Measurements from ENCODE around the gene ALDH18A1.

Gene ALDH18A1

GRCh38 chr10:95561177-95561863, 95.2 kb downstream of the ALDH18A1 start, which contains the start of gene SORBS1:
TSS of gene SORBS1 (minus strand) at chr10:95561371. CDS start at chr10:95441135, 120,236 bp downstream.
- H3K9ac ChIP-seq: peak within 1 kb of the TSS; percentile 52; the same call in 1 of the 2 replicates
- H3K4me2 ChIP-seq: peak within 1 kb of the TSS; percentile 98
- no peaks in the 10 kb centered on the region for H3K36me3 ChIP-seq (ENCODE audit: insufficient read depth)
- peak within 1 kb of the TSS; percentile 94 for H2AFZ ChIP-seq (ENCODE audit: low read depth)
- no peaks in the 10 kb centered on the region for H4K20me1 ChIP-seq (ENCODE audit: insufficient read depth)
- no peak within 1 kb of the TSS for H3K27ac ChIP-seq
- no peak for TF ChIP-seq CTCF (conservative IDR thresholded peaks at IDR 0.05; ENCODE audit: low read depth, low read length)
- no peaks in the 10 kb centered on the region for H3K4me1 ChIP-seq (ENCODE audit: low read depth, poor library complexity, severe bottlenecking)
- H3K27me3 ChIP-seq (ENCODE audit: insufficient read depth, low read depth): no peaks in the 10 kb centered on the region
- no peak within 1 kb of the TSS for H3K4me3 ChIP-seq (IDR thresholded peaks at IDR 0.05; ENCODE audit: insufficient read depth, low read depth, low read length)
- no peaks in the 10 kb centered on the region for H3K79me2 ChIP-seq (ENCODE audit: insufficient read depth, low read depth)

- peak overlapping the region; percentile 98 for H3K4me2 ChIP-seq
- no peak for TF ChIP-seq CTCF (conservative IDR thresholded peaks at IDR 0.05; ENCODE audit: low read depth, low read length)
These were observed 96.0 kb downstream of the ALDH18A1 start for GRCh38 chr10:95560278-95561176.

GRCh38 chr10:95559896-95560277, 96.6 kb downstream of the ALDH18A1 start:
- H3K36me3 ChIP-seq (ENCODE audit: insufficient read depth): no peaks in the 10 kb centered on the region
- TF ChIP-seq CTCF (conservative IDR thresholded peaks at IDR 0.05; ENCODE audit: low read depth, low read length): no peak
- H3K27me3 ChIP-seq (ENCODE audit: insufficient read depth, low read depth): no peaks in the 10 kb centered on the region
- no peak overlapping the region for H3K27ac ChIP-seq
- H3K4me3 ChIP-seq (IDR thresholded peaks at IDR 0.05; ENCODE audit: insufficient read depth, low read depth, low read length): no peak overlapping the region
- H3K4me2 ChIP-seq: no peak overlapping the region
- no peaks in the 10 kb centered on the region for H3K79me2 ChIP-seq (ENCODE audit: insufficient read depth, low read depth)
- H2AFZ ChIP-seq (ENCODE audit: low read depth): peak overlapping the region; percentile 91; the same call in 1 of the 2 replicates
- H3K4me1 ChIP-seq (ENCODE audit: low read depth, poor library complexity, severe bottlenecking): no peaks in the 10 kb centered on the region
- H3K9ac ChIP-seq: no peak overlapping the region
- H4K20me1 ChIP-seq (ENCODE audit: insufficient read depth): no peaks in the 10 kb centered on the region

More at GRCh38 chr10:95560278-95561176, 96.0 kb downstream of the ALDH18A1 start:
- Histone ChIP-seq H3K27ac (no peak overlapping the region), H3K4me3 (IDR thresholded peaks at IDR 0.05; ENCODE audit: insufficient read depth, low read depth, low read length) (no peak overlapping the region), H3K9ac (peak overlapping the region; percentile 52; the same call in 1 of the 2 replicates), H3K4me1 (ENCODE audit: low read depth, poor library complexity, severe bottlenecking) (no peaks in the 10 kb centered on the region), H3K36me3 (ENCODE audit: insufficient read depth) (no peaks in the 10 kb centered on the region), H3K79me2 (ENCODE audit: insufficient read depth, low read depth) (no peaks in the 10 kb centered on the region), H4K20me1 (ENCODE audit: insufficient read depth) (no peaks in the 10 kb centered on the region), H2AFZ (ENCODE audit: low read depth) (peak overlapping the region; percentile 91), H3K27me3 (ENCODE audit: insufficient read depth, low read depth) (no peaks in the 10 kb centered on the region)

GRCh38 chr10:95559471-95559870, 97.0 kb downstream of the ALDH18A1 start:
- H3K9ac ChIP-seq: no peak overlapping the region
- no peak overlapping the region for H3K27ac ChIP-seq
- H3K4me1 ChIP-seq (ENCODE audit: low read depth, poor library complexity, severe bottlenecking): no peaks in the 10 kb centered on the region
- H3K79me2 ChIP-seq (ENCODE audit: insufficient read depth, low read depth): no peaks in the 10 kb centered on the region
- no peak overlapping the region for H3K4me3 ChIP-seq (IDR thresholded peaks at IDR 0.05; ENCODE audit: insufficient read depth, low read depth, low read length)
- H3K27me3 ChIP-seq (ENCODE audit: insufficient read depth, low read depth): no peaks in the 10 kb centered on the region
- H4K20me1 ChIP-seq (ENCODE audit: insufficient read depth): no peaks in the 10 kb centered on the region
- no peak for TF ChIP-seq CTCF (conservative IDR thresholded peaks at IDR 0.05; ENCODE audit: low read depth, low read length)
- no peak overlapping the region for H3K4me2 ChIP-seq
- H2AFZ ChIP-seq (ENCODE audit: low read depth): no peak overlapping the region
- no peaks in the 10 kb centered on the region for H3K36me3 ChIP-seq (ENCODE audit: insufficient read depth)
